Erythroblast (primary cell): Measurements from ENCODE around the gene RCCD1.
"Not testable (repeated sequence)": the region's sequence is repeated elsewhere in the genome, so short reads cannot be mapped to it uniquely, and the experiment has no call there.

Source experiments
- DNase-seq, 2 experiments: peaks; one replicate each; lab custom pipeline; 2025; lab: John Stamatoyannopoulos, UW
- GATA1 ChIP-seq: IDR thresholded peaks from 2 replicates; pipeline ENCODE4 v1.6.1; 2011; ENCODE audit warnings: low read depth, mild to moderate bottlenecking, control low read depth, low read length, moderate library complexity
- POLR2A ChIP-seq: IDR thresholded peaks from 2 replicates; pipeline ENCODE4 v1.6.1; 2011; ENCODE audit warnings: mild to moderate bottlenecking, low read length

RCCD1 gene

DNA sequence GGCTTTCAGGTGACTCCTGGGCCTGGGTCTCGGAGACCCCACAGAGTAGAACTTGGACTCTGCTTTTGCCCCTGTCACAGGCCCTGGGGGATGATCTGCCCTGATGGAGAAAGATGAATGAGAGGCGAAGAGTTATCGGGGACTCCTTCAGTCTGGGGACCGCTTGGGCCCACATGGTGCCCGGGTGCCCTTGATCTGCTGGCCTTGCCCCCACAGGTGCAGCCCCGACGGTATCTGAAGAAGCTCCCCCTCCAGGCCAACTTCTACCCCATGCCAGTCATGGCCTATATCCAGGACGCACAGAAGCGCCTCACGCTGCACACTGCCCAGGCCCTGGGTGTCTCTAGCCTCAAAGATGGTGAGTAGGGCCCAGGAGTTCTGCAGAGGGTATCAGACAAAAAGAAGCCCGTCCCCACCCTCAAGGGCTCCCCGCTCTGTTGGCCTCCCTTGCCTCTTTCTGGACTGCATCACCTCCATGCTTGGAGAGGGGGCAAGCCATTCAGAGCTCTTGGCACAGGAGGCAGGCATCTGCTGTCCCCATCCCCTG is 41.2 kb upstream of the RCCD1 start:
- TF ChIP-seq POLR2A (no peak), GATA1 (no peak)
- no peak for DNase-seq

DNA sequence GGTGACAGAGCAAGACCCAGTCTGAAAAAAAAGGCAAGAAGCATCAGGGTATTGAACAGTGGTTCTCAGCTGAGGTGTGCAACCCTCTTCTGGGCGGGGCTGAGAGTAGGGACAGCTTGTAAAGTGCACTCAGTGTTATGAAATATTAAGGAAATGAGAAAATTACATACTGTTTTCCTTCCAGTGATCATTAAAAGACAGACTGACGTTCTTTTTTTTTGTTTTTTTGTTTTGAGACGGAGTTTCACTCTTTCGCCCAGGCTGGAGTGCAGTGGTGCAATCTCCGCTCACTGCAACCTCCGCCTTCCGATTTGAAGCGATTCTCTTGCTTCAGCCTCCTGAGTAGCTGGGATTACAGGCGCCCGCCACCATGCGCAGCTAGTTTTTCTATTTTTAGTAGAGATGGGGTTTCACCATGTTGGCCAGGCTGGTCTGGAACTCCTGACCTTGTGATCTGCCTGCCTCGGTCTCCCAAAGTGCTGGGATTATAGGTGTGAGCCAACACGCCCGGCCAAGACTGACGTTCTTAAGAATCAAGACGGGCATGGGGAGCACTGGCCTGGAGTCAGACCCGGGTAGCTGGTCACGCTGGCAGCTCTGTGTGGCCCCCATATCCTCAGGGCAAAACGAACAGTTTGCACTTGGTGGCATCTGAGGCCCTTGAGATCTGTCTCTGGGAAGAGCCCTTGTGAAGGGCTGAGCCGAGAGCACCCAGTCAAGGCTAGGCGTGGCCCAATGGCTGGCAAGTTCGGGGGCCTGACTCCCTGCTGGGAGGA is 40.2 kb upstream of the RCCD1 start:
- TF ChIP-seq GATA1 (no peak), POLR2A (no peak)
- no peak for DNase-seq

DNA sequence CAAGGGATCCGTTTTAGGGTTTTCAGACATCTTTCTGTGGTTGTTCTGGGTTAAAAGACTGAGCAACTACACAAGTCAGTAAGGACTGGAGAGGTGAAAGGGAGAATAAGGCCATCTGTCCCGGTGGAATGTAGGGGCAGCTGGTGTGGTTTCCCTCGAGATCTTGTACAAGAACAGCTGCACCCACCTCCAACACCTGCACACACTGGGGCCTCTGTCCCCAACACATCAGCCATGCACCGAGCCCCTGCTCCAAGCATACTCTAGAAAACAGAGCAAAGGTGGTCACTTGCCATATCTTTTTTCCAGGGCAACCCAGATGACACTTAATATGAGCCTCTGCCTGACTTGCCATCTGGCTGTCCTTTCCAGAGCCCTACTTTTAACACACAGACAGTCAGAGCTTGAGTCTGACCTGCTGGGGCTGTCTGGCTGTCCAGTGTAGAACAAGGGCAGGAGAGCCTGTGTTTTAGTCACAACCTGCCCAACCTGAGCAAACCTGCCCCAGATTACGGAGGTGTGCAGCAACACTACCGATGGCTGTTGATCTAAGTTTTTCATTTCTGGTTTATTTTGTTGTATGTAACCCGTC is 39.4 kb upstream of the RCCD1 start:
- TF ChIP-seq POLR2A (no peak), GATA1 (no peak)
- no peak for DNase-seq

DNA sequence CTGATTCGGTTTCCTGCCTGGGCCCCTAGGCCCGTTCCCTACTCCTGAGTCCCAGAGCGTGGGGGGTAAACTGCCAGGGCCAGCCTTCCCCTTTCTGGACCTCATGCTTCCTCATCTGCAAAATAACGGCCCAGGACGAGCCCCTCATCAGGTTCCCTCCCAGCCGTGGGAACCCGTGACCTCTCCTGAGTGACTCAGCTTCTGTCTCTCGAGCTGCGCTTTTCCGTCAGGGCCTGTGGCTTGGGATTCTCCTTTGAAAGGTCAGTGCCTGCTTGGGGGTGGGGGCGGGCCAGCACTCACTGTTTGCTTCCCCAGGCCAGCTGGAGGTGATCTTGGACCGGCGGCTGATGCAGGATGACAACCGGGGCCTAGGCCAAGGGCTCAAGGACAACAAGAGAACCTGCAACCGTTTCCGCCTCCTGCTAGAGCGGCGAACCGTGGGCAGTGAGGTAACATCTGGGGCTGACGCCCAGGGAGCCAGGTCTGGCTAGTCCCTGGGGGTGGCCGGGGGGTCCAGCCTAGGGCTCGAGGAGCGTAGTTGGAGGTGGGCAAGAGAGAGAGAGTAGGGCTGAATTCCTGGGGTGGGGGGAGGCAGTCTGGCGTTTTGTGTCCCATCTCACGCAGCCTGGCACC is 38.8 kb upstream of the RCCD1 start:
- TF ChIP-seq POLR2A (no peak), GATA1 (no peak)
- no peak for DNase-seq

DNA sequence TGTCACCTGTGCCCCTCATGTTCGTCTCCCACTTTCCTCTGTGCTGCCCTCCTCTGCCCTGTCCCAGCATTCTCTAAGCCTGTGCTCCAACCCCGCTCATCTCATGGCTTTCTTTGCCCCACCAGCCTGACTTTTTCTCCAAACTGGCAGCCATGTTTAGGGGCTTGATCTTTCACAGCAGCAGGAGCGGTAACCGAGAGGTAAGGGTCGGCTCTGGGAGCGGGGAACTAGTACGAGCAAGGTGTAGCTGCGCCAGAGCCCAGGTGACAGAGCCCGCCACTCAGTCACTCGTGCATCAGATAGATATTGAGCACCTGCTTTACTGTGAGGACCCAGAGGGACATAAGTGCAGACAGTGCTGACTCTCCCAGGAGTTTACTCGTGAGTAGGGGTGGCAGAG is 38.2 kb upstream of the RCCD1 start:
- no peak for TF ChIP-seq POLR2A
- no peak for TF ChIP-seq GATA1
- DNase-seq: no peak

DNA sequence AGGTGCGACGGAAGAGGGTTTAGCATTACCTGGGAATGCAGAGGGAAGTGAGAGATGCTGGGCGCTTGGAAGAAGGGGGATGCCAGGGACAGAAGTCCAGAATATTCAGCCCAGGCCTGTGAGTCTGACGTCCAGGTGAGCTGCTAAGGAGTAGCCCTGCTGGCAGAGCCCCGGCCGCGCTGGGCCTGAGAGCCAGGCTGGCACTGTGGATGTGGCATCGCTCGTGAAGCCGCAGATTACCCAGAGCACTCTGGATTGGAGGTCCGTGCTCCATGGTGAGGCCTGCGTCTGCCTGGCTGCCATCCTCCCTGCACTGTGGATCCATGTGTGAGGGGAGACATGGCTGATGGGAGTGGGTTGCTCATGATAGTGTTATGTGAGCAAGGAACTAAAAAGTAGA is 37.1 kb upstream of the RCCD1 start:
- TF ChIP-seq POLR2A: peak; percentile 22
- no peak for TF ChIP-seq GATA1
- DNase-seq: no peak

DNA sequence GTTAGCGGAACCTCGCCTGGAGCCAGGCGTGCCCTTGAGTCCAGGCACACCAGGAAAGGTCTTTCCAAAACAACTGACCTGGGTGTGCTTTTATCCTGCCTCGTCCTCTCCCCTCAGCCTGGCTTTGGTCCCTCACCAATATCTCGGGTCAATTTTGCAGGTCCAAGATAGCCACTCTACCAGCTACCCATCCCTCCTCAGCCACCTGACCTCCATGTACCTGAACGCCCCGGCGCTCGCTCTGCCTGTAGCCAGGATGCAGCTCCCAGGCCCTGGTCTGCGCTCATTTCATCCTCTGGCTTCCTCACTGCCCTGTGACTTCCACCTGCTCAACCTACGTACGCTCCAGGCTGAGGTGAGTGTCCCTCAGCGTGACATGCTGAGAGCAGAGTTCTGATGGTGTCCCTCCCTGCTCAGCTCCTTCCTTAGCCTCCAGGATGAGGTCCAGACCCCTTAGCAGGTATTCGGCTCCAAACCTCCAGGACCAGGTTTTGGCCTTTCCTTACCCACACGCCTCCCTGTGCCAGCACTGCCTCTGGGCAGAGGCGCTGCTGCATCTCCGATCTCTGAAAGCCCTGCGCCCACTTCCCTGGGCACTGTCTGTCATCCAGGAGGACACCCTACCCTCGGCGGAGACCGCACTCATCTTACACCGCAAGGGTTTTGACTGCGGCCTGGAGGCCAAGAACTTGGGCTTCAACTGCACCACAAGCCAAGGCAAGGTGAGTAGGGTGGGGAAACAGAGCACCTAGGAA is 36.5 kb upstream of the RCCD1 start:
- TF ChIP-seq POLR2A: no peak
- TF ChIP-seq GATA1: no peak
- DNase-seq: no peak

DNA sequence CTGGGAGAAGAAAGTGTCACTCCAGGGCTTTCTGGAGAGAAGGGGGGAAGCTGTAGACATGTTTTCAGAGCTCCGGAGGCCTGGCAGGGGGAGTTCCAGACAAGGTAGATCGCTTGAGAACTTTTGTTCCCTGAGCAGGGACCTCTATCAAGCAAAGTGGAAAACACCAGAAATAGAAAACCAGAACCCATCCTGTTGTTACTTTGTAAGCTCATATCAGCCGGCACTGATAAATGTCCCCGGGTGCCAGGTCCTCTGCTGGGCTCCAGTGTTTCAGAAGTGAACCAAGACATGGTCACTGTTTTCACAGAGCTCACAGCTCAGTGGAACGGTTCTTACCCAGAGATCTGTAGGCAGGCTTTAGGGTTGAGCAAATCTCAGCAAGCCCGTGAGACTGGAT is 35.8 kb upstream of the RCCD1 start:
- DNase-seq: no peak
- no peak for TF ChIP-seq POLR2A

DNA sequence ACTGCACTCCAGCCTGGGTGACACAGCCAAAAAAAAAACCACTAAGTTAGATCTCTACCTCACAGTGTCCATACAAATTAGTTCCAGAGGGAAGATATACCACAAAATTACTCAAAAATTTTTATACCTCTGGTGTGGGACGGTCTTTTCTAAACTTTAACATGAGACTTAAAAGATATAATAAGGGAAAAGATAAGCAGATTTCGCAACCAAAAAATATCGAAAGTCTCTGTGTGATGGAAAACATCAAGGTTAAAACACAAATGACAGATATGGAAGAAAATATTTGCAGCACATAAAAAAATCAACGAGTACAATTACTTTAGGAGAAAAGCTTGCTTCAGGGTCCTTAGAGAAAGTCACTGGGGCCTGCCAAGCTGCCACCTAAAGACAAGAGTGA is 32.8 kb upstream of the RCCD1 start:
- no peak for DNase-seq
- TF ChIP-seq GATA1 (no peak), POLR2A (no peak)

DNA sequence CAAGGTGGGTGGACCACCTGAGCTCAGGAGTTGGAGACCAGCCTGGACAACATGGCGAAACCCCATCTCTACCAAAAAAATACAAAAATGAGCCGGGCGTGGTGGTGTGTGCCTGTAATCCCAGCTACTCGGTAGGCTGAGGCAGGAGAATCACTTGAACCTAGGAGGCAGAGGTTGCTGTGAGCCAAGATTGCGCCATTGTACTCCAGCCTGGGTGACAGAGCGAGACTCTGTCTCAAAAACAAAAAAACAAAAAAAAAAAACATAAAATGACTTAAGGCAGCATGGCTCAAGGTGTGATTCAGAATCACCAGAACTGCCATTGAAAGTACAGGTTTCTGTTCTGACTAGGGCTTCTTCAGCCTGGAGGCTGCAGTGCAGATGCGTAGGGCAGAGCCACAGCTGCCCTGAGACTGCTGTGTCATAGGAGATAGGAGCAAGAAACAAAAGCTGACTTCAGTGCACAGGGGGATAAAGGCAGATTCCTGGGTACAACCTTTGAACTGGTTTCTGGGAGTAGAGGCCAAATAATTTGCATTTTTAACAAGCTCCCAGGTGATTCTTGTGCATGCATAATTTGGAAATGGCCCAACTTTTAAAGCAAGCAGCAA is 31.9 kb upstream of the RCCD1 start:
- peak; percentile 59 to 64 for DNase-seq
- peak; percentile 32 for TF ChIP-seq POLR2A

DNA sequence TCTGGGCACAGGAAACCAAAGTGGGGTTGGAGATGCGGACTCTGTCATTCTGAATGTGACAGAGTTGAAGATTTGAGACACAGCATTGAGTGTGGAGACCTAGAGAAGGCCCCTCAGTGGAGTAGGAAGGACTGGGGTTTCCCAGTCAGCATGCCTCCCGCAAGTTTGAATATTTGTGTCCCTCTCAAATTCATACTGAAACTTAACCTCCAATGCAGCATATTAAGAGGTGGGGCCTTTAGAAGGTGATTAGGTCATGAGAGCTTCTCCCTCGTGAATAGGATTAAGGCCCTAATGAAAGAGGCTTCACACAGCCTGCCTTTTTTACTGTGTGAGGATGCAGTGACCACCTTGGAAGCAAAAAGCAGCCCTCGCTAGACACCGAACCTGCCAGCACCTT is 30.3 kb upstream of the RCCD1 start:
- no peak for DNase-seq
- TF ChIP-seq POLR2A (no peak), GATA1 (no peak)

DNA sequence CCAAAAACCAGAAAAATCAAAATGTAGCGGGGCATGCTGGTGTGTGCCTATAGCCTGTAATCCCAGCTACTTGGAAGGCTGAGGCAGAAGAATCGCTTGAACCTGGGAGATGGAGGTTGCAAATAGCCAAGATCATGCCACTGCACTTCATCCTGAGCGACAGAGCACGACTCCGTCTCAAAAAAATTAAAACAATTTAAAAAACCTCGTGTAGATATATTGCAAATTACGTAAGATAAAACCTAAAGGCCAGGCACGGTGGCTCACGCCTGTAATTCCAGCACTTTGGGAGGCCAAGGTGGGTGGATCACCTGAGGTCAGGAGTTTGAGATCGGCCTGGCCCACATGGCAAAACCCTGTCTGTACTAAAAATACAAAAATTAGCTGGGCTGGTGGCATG is 27.9 kb upstream of the RCCD1 start:
- DNase-seq: not testable (repeated sequence)

DNA sequence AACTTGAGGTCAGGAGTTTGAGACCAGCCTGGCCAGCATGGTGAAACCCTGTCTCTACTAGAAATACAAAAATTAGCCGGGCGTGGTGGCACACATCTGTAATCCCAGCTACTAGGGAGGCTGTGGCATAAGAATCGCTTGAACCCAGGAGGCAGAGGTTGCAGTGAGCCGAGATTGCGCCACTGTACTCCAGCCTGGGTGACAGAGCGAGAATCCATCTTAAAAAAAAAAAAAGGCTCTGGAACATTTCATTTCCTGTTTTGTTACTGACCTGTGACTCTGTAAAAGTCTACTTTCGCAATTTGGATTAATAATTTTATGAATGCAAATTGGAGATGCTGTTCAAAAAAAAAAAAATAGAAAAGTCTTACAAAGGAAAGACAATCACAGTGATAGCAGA is 26.6 kb upstream of the RCCD1 start:
- DNase-seq: not testable (repeated sequence)
